ENCODE results near the gene CENPL.

Gene CENPL, protein sequence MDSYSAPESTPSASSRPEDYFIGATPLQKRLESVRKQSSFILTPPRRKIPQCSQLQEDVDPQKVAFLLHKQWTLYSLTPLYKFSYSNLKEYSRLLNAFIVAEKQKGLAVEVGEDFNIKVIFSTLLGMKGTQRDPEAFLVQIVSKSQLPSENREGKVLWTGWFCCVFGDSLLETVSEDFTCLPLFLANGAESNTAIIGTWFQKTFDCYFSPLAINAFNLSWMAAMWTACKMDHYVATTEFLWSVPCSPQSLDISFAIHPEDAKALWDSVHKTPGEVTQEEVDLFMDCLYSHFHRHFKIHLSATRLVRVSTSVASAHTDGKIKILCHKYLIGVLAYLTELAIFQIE

DNA sequence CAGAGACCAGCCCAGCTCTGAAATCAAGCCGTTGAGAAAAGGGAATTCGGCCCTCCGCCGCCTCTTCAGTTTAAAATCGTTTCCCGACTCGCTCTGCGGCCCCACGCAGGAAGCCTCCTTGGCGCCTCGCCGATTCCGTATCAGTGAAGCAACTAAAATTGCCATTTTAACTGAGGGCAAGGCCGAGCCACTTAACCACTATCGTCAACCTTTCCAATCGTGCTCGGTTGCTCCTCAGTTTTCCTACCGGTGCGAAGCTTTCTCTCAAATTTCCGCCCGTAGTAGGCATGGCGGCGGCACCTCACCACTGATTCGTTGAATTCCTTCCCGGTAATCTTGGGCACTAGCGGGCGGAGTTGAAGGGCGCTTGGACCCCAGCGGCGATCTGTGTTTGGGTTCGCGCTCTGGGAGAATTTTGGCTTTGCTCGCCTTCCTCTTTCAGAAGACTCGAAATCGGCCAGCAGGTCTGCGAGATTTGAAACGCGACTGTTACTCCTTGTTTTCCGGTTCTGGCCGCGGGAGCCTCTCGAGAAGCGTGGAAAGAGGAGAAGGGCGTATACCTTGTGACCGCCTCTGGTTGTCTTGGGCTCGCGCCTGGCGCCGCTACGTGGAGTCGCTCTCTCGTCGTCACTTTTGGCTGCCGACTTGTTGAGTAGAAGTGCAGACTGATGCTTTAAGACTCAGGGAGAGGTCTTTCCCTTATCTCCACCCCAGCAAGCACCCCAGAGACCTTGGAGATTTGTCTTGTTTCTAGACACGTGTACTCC is at the start of gene CENPL, which contains the start of gene DARS2:
Gene CENPL, minus strand, starts transcription at position 569 of the 767 bp plus-strand sequence. CDS start 13,584 bp downstream, outside the sequence.
Gene DARS2, plus strand, starts transcription at position 359 of the 767 bp plus-strand sequence. CDS start 557 bp downstream, outside the sequence.
- Mint-ChIP-seq H3K9me3 (no peaks in the 10 kb centered on the region), H3K4me1 (peaks cover 60% of the 10 kb centered on the region), H3K27me3 (no peaks in the 10 kb centered on the region), H3K4me3 (peak within 1 kb of the TSS; percentile 91), H3K36me3 (peaks cover 6% of the 10 kb centered on the region), H3K27ac (peak within 1 kb of the TSS; percentile 98)

DNA sequence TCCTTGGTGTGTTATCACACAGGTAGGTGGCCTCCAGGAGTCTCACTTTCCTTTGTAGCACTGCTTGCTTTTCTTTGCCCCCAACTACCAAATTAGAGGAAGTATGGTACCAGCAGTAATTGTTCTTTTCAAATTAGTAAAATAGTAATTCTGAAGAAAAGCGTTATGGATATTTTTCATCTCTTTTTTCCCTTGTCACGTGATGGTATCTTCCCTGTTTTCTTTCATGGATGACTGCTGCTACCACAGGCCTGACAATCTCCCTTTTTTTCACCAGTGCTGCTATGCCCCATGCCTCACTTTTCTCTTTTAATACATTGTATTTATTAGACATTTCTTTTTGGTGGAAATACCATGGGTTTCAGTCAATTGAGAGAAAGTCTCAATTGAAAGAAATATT is 46.8 kb upstream of the CENPL start:
- Mint-ChIP-seq H3K4me1 (peaks cover 55% of the 10 kb centered on the region), H3K27ac (peak overlapping the region; percentile 30), H3K27me3 (no peaks in the 10 kb centered on the region), H3K9me3 (no peaks in the 10 kb centered on the region), H3K36me3 (peaks cover 32% of the 10 kb centered on the region), H3K4me3 (no peak overlapping the region)

DNA sequence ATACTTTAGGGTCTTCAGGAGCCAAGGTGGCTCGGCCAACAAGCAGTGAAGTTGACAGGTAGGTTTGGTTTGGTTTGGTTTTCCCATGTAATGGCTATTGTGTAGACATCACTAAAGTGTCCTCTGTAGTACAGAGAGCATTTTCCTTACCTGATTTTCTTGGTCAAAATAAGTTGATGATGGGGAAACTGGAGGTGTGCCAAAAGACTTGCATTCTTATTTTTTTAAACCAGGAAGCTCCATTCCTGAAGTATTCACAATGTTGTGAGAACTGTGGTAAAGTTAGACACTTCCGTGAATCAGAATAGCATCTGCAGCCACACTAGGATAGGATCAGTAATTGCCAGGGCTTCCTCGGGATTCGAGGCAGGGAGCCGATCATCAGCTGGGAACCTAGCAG is 46.4 kb upstream of the CENPL start:
- H3K36me3 Mint-ChIP-seq = peaks cover 36% of the 10 kb centered on the region
- H3K4me1 Mint-ChIP-seq = peaks cover 54% of the 10 kb centered on the region
- no peaks in the 10 kb centered on the region for H3K9me3 Mint-ChIP-seq
- H3K27ac Mint-ChIP-seq = peak overlapping the region; percentile 9
- H3K4me3 Mint-ChIP-seq = no peak overlapping the region
- no peaks in the 10 kb centered on the region for H3K27me3 Mint-ChIP-seq

DNA sequence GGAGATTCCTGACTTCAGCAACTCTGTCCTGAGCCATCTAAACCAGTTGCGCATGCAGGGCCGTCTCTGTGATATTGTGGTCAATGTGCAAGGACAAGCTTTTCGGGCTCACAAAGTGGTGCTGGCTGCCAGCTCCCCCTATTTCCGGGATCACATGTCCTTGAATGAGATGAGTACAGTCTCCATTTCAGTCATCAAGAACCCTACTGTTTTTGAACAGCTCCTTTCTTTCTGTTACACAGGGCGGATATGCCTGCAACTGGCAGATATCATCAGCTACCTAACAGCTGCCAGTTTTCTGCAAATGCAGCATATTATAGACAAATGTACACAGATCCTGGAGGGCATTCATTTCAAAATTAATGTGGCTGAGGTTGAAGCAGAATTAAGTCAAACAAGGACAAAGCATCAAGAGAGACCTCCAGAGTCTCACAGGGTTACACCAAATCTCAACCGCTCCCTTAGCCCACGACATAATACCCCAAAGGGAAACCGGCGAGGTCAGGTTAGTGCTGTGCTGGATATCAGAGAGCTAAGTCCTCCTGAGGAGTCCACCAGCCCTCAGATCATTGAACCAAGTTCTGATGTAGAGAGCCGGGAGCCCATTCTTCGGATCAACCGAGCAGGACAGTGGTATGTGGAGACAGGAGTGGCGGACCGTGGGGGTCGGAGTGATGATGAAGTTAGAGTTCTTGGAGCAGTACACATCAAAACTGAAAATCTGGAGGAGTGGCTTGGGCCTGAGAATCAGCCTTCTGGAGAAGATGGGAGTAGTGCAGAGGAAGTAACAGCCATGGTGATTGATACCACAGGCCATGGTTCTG is 45.8 kb upstream of the CENPL start:
- peak overlapping the region; percentile 18 for H3K27ac Mint-ChIP-seq
- peaks cover 36% of the 10 kb centered on the region for H3K36me3 Mint-ChIP-seq
- no peaks in the 10 kb centered on the region for H3K27me3 Mint-ChIP-seq
- H3K4me3 Mint-ChIP-seq = no peak overlapping the region
- no peaks in the 10 kb centered on the region for H3K9me3 Mint-ChIP-seq
- H3K4me1 Mint-ChIP-seq = peaks cover 49% of the 10 kb centered on the region

DNA sequence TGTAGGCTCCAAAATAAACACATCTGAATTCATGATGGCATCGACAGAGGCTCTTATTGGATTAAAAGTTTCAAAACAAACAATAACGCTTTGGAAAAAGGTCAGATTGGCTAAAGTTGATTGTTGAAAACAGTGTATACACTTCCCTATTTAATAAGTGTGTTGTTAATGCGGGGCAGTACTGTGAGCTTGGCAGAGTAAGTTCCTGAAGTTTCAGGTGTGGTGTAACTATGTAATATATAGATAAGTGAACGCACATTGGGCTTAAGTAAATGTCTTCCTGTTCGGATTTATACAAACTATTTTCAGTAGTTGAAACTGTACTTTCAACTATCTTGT is 44.3 kb upstream of the CENPL start:
- Mint-ChIP-seq H3K4me1 (peaks cover 61% of the 10 kb centered on the region), H3K27ac (peak overlapping the region; percentile 90), H3K27me3 (no peaks in the 10 kb centered on the region), H3K4me3 (peak overlapping the region; percentile 98), H3K36me3 (peaks cover 49% of the 10 kb centered on the region), H3K9me3 (no peaks in the 10 kb centered on the region)

DNA sequence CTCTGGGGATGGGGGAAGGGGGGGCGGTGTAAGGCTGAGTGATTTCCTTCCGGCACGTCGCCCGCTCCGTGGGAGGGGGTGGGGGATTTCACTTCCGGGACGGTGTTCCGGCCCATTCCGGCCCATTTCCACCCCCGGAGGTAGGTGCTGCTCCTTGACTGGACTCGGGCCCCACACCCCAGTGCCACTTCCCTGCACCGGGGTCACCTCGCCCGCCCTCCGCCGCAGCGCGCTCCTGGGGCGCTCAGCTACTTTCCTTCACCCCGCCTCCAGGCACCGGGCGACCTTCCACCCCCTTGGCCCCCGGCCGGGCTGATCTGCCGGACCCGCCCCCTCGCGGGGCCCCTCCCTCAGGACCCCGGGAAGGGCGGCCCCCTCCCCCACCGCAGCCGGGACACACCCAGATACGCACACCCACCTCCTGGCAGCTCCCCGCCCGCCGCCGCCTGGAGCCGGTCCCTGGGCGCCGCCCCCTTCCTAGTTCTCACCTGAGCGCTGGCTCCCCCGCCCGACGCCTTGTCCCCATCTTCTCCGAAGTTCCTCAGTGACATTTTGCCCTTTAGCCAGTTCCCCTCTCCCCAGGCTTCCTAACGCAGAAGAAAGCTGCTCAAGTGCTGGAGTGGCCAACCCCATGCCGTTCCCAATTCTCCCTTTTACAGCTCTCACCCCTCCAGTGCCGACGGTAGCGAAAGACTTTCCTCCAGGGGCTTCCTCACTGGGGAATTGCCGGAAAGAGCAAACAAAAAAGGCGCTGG is 43.8 kb upstream of the CENPL start, which contains the start of gene ZBTB37:
Gene ZBTB37, plus strand, starts transcription at position 115 of the 755 bp plus-strand sequence. CDS start 1,846 bp downstream, outside the sequence.
- Mint-ChIP-seq H3K27ac (peak within 1 kb of the TSS; percentile 99), H3K27me3 (no peaks in the 10 kb centered on the region), H3K4me3 (peak within 1 kb of the TSS; percentile 98), H3K36me3 (peaks cover 54% of the 10 kb centered on the region), H3K4me1 (peaks cover 61% of the 10 kb centered on the region), H3K9me3 (no peaks in the 10 kb centered on the region)

DNA sequence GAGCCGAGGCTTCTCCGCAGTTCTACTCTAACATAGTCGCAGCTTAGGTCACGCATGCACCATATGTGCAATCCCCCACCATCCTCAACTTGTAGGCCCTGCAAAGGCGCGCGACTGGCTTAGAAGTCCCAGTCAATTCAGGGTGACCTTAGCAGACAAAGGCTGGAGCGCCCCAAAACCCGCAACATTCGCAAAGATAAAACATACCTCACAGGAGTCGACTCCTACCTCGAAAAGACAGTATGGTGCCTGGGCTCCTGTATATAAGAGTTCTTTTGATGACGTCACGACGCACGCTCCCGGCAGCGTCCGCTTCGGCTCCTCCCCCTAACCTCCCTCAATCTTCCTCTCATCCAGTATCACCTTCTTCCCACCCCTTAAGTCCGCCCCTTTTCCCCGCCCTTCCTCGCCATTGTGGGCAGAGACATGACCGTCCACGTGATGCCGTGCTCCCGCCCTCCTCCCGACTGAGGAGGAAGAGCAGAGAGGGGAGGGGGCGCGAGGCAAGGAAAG is 43.1 kb upstream of the CENPL start, which contains the start of gene GAS5:
Gene GAS5, minus strand, starts transcription at position 237 of the 513 bp plus-strand sequence.
- Mint-ChIP-seq H3K9me3 (no peaks in the 10 kb centered on the region), H3K4me3 (peak within 1 kb of the TSS; percentile 98), H3K4me1 (peaks cover 55% of the 10 kb centered on the region), H3K27me3 (no peaks in the 10 kb centered on the region), H3K27ac (peak within 1 kb of the TSS; percentile 99), H3K36me3 (peaks cover 51% of the 10 kb centered on the region)

DNA sequence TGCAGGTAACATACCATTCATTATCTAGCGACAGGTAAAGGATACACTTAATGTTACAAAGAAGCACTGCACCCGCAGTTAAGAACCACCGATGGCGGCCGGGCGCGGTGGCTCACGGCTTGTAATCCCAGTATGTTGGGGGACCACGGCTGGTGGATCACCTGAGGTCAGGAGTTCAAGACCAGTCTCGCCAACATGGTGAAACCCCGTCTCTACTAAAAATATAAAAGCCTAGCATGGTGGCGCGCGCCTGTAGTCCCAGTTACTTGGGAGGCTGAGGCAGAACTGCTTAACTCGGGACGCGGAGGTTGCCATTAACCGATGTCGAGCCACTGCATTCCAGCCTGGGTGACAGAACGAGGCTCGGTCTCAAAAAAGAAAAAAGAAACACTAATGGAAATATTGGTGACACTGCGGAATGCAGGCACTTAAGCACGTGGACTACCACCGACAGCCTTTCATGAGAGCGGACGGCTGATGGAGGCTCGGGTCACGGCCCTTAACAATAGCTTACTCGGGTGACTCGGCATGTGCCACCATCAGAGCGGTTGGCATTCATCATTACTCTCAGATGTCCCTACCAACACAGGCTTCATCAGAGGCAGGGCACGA is 42.6 kb upstream of the CENPL start:
- peaks cover 49% of the 10 kb centered on the region for H3K36me3 Mint-ChIP-seq
- H3K9me3 Mint-ChIP-seq = no peaks in the 10 kb centered on the region
- peak overlapping the region; percentile 98 for H3K4me3 Mint-ChIP-seq
- no peaks in the 10 kb centered on the region for H3K27me3 Mint-ChIP-seq
- H3K4me1 Mint-ChIP-seq = peaks cover 50% of the 10 kb centered on the region
- H3K27ac Mint-ChIP-seq = peak overlapping the region; percentile 99

DNA sequence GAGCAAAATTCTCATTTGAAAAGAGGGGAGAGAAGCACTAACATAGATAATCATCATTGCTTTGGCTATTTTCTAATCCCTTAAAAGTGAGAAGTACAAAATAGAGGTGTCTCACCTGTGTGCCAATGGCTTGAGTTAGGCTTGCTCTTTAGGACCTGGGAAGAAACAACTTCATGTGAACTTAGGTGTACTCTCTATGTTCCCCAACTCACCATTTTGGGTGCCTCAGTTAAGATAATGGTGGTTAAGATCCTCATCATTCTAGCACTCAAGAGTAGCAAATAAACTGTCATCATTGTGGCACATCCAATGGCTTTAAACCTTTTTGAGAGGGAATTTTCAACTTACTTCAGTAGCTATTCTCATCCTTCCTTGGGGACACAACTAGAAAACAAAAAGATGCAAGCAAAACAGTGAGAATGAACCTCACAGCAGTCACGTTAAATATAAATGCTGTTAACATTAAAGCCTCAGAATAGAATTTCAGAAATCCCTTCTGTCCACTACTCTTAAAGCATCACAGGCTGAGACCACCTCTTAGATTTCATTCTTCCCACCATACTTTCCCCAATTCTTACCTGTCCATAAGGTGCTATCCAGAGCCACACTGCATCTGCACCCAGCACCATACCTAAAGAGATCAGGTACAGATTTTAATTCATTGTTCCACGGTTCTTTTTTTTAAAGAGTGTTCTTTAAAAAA is 41.9 kb upstream of the CENPL start:
- H3K27me3 Mint-ChIP-seq = no peaks in the 10 kb centered on the region
- peaks cover 46% of the 10 kb centered on the region for H3K4me1 Mint-ChIP-seq
- H3K36me3 Mint-ChIP-seq = peaks cover 51% of the 10 kb centered on the region
- H3K4me3 Mint-ChIP-seq = peak overlapping the region; percentile 98
- no peaks in the 10 kb centered on the region for H3K9me3 Mint-ChIP-seq
- H3K27ac Mint-ChIP-seq = peak overlapping the region; percentile 99

DNA sequence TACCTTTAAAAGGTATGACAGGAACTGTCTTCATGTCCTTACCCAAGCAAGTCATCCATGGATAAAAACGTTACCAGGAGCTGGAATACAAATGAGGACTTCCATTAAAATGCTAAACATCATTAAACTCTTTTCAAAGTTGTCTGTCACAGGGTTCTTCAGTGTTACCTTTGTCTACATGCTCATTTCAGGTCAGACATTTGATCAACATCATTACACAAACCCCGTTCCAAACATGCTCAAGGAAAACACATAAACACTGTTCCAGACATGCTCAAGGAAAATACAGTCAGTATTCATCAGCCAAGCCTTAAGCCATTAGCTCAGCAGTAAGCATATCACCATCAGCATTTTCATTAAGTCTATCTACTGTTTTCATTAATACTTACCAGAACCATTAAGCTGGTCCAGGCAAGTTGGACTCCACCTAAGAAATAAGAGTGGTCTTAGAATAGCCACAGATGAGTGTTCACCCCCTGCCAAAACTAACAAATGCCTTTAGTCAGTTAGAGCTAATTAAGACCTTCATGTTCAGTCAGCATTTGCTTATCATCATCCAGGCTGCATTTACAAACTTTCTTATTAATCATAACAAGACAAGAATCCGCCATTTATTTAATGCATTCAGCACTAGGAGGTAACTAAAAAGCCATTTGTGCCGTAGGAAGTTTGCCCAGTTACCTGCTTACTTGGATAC is 40.9 kb upstream of the CENPL start:
- Mint-ChIP-seq H3K36me3 (peaks cover 48% of the 10 kb centered on the region), H3K4me1 (peaks cover 37% of the 10 kb centered on the region), H3K9me3 (no peaks in the 10 kb centered on the region), H3K27me3 (no peaks in the 10 kb centered on the region), H3K27ac (peak overlapping the region; percentile 99), H3K4me3 (peak overlapping the region; percentile 98)

DNA sequence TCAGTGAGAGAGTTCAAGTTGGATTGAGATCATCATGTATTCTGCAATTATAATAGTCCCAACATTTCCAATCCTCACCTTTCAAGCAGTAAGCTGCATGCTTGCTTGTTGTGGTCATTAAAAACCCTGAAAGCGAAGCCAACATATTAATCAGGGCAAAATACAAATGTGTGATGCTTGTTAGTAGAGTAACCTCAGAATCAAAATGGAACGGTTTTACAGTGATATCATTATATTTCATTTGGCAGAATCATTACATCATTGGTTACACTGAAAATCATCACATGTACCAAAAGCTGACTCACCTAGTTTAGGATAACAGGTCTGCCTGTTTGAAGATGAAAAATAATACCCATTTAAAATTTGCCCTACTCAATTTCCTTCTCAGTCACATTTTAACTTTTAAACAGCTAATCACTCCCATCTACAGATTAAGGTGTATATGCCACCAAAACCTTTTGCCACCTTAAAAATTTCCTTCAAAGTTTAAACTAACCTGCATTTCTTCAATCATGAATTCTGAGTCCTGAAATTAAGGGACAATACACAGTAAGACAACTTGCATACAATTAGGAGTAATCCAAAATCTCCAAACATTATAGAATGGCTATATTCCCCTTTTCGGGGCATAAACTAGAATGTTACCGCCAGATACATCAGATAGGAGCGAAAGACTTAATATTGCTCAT is 39.6 kb upstream of the CENPL start:
- H3K4me1 Mint-ChIP-seq = peaks cover 26% of the 10 kb centered on the region
- H3K36me3 Mint-ChIP-seq = peaks cover 48% of the 10 kb centered on the region
- no peaks in the 10 kb centered on the region for H3K27me3 Mint-ChIP-seq
- peak overlapping the region; percentile 99 for H3K27ac Mint-ChIP-seq
- no peaks in the 10 kb centered on the region for H3K9me3 Mint-ChIP-seq
- H3K4me3 Mint-ChIP-seq = peak overlapping the region; percentile 98

DNA sequence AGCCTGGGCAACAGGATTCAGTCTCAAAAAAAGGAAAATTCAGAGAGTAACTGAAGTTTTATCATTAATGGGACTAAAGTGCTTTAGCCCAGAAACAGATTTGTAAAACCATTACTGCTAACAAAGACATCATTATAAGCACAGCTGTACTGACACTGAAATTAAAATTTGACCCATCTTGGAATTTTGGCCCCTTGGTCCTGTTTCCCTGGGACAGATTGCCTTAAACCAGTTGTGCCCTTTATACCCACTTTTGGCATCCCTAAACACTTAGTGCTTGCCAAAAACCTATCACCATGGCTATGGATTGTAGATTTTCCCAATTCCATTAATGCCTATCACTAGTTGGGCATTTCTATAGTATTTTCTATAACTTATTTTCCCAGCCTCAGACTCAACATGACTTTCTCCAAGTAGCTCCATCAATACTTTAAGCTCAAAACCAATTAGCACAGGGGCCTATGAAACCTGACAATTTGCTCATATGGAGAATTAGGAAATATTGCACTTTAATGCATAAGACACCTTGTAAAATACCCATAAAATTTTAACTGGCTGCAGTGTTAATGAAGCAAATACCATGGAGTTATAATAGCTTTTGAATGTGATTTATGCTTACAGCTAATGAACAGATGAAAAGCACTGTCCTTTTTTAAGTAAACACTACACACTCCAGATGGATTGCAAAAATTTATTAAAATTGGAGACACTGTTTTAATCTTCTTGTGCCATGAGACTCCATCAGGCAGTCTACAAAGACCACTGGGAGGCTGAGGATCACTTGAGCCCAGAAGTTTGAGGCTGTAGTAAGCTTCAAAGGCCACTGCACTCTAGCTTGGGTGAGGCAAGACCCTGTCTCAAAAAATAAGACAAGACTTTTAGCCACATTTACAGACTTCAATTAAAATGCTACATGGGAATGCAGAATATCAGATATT is 38.8 kb upstream of the CENPL start:
- H3K36me3 Mint-ChIP-seq = peaks cover 48% of the 10 kb centered on the region
- H3K4me3 Mint-ChIP-seq = peak overlapping the region; percentile 98
- peaks cover 19% of the 10 kb centered on the region for H3K4me1 Mint-ChIP-seq
- peak overlapping the region; percentile 99 for H3K27ac Mint-ChIP-seq
- H3K27me3 Mint-ChIP-seq = no peaks in the 10 kb centered on the region
- H3K9me3 Mint-ChIP-seq = no peaks in the 10 kb centered on the region
